ENCODE results near the gene TFPI.

DNA sequence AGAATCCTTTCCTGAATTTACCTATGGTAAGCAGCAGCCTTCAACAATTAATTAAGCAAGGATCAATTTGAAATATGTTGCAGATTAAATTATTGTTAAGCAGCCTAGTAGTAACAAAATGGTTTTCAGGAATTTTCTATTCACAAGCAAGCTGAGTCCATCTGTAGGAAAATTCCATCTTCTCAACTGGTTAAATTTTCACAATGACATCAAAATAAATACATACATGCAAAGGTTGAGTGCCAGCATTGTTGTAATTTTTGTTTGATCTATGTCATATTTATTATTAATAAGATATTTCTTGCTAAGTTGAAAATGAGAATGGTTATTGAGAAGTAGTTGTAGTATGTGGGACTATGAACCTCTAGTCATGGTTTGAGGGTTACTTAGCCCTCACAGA is 15.3 kb upstream of the TFPI start:
- TF ChIP-seq FOXP2 (optimal IDR thresholded peaks at IDR 0.05; ENCODE audit: control extremely low read depth, extremely low read length, insufficient read depth) (no peak), POLR2AphosphoS5 (IDR thresholded peaks at IDR 0.05; ENCODE audit: borderline replicate concordance, low read depth, low read length) (no peak)
